ENCODE data around the gene DTX3.
"Not testable (repeated sequence)": the region's sequence is repeated elsewhere in the genome, so short reads cannot be mapped to it uniquely, and the experiment has no call there.

DTX3 gene

DNA sequence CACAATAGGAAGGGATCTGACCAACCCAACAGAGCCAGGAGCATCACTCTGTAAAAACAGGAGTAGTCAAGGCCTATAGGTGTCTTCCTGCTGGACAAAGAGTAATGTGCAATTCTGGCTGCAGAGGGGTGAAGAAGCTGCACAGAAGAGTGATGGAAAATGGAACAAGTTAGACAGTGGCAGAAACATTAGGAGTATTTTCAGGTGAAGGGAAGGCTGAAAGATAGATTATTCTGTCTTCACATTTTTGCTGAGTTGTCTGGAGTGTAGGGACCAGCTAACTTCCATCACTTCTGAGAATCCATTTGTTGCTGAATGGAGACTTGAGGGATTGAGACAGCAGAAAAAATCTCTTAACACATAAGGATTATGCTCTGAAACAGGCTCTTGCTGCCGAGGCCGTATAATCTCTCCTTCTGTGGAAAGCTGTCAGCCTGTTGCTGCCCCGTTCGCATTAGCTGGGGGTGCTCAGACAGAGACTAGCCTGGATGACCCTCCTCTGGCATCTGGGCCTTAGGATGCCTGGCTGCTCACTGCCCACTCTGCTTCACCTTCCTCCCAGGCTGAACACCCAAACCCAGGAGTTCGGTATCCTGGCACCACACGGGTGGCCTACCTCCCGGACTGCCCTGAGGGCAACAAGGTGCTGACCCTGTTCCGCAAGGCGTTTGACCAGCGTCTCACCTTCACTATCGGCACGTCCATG is 3.5 kb downstream of the DTX3 start:
- DNase-seq (ENCODE audit: low spot score), result no peak

GRCh38 chr12:57609101-57609780 is 4.6 kb downstream of the DTX3 start:
- peak; percentile 52 for DNase-seq (ENCODE audit: low spot score)

GRCh38 chr12:57609781-57610553 is 5.3 kb downstream of the DTX3 start:
- no peak for DNase-seq (ENCODE audit: low spot score)

DNA sequence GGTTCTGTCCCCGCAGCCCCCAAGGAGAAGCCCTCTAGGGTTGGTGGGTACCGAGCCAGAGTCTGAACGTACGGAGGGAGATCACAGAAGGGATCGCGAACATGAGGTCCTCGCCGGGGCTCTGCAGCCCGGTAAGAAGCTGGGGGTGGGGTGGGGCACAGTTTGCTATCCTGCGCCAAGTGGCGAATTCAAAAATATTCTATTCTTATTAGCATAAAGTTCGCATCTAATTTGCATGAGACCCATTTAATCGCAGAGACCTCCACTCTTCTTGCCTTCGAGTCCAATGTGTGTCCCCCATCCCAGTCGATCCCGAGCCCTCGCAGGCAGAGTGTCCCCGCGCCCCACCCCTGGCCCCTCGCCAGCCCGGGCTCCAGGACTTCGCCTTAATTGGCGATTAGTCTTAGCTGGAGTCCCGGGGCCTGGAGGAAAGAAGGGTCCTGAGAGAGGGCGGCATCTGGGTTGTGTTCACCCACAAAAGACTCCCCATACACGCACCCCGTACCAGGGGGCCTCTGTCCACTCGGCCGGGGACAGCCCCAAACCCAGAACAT is 6.0 kb downstream of the DTX3 start:
- DNase-seq (ENCODE audit: low spot score), result peak; percentile 46

GRCh38 chr12:57611108-57611826 is 6.6 kb downstream of the DTX3 start, which contains the start of gene ARHGEF25:
Gene ARHGEF25 (plus strand): TSS chr12:57611435. CDS start chr12:57611895, 460 bp downstream.
- DNase-seq (ENCODE audit: low spot score), result peak; percentile 94

GRCh38 chr12:57611827-57612710 is 7.4 kb downstream of the DTX3 start:
- DNase-seq (ENCODE audit: low spot score), result no peak

- DNase-seq (ENCODE audit: low spot score), result no peak
Observed at GRCh38 chr12:57612711-57613426, 8.2 kb downstream of the DTX3 start.

GRCh38 chr12:57613427-57614109 is 8.9 kb downstream of the DTX3 start:
- no peak for DNase-seq (ENCODE audit: low spot score)

- peak; percentile 83 for DNase-seq (ENCODE audit: low spot score)
Observed at GRCh38 chr12:57614178-57614947, 9.7 kb downstream of the DTX3 start.

DNA sequence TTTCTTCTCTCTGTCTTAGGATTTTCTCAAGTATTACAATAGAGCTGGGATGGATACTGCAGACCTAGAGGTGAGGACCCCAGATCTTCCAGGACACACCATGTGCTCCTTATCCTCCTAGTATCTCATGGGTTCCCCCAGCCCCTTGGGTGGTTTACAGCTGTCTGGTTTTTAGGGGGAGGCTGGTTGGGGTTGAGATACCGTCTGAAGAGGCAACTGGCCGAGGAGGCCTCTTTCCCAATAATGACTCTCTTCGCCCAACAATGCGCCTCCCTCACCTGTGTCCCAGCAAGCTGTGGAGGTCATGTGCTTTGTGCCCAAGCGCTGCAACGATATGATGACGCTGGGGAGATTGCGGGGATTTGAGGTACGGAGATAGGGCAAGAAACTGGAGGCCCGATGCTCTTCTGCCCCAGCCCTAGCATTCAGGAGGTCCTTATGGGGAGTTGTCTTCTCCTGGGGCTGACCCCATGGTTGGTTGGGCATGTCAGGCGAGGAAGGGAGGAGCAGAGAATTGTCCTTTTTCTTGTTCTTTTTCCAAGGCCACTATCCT is 10.4 kb downstream of the DTX3 start:
- no peak for DNase-seq (ENCODE audit: low spot score)

GRCh38 chr12:57615637-57616036 is 11.0 kb downstream of the DTX3 start:
- DNase-seq (ENCODE audit: low spot score), result no peak

DNA sequence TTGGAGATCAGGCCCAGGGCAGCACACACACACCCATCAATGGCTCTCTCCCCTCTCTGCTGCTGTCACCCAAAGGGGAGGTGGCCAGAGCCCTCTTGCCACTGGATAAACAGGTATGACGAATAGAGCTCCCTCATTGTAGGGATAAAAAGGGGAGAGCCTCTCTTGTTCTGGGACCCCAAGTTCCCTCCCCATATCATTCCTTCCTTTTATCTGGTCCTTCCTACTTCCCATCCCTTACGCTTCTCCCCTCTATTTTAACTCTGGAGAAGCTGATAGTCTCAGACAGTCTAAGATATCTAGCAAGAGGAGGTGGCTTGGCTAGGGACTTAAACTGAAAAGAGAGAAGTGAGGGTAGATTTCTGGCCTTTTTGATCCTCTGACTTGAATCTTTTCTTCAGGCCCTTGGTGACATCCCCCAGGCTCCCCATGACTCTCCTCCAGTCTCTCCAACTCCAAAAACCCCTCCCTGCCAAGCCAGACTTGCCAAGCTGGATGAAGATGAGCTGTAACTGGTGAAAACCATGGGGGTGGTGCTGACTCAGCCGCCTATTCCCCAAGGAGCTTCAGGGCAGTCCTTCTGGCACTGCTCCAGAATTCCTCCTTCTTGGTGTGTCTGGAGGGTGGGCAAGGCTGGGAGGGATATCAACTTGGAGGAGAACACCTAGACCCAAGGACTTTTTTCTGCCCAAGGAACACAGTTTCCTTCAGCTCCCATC is 11.9 kb downstream of the DTX3 start:
- no peak for DNase-seq (ENCODE audit: low spot score)

- DNase-seq (ENCODE audit: low spot score), result no peak
Observed at GRCh38 chr12:57617942-57618341, 13.3 kb downstream of the DTX3 start.

DNA sequence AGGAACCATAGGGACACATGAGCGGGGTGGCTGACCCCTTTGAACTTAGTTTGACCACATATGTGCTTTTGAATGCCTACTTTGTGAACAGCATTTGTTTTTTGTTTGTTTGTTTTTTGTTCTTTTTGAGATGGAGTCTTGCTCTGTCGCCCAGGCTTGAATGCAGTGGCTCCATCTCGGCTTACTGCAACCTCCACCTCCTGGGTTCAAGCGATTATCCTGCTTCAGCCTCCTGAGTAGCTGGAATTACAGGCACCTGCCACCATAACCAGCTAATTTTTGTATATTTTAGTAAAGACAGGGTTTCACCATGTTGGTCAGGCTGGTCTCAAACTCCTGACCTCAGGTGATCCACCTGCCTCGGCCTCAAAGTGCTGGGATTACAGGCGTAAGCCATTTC is 13.8 kb downstream of the DTX3 start:
- not testable (repeated sequence) for DNase-seq (ENCODE audit: low spot score)

DNA sequence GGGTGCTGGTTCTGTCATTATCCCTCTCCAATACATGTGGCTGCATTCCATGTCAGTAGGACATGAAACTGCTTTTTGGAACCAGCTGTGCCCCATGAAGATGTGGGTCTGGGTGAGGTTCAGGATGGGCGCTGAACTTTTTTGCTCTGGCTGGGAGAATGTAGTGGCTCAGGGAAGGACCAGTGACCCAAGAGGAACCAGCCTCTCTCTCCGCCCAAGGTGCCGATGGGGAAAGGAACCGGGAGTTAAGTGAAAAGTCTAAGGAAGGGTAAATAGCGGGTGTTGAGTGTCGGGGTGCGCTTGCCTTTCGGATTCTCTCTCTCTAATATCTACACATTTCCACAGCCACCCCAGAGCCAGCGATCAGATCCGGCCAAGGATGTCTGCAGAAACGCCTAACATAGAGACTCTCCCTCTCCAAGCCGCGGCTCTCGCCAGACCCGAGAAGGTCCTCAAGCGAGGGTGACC is 14.4 kb downstream of the DTX3 start:
- DNase-seq (ENCODE audit: low spot score), result no peak

DNA sequence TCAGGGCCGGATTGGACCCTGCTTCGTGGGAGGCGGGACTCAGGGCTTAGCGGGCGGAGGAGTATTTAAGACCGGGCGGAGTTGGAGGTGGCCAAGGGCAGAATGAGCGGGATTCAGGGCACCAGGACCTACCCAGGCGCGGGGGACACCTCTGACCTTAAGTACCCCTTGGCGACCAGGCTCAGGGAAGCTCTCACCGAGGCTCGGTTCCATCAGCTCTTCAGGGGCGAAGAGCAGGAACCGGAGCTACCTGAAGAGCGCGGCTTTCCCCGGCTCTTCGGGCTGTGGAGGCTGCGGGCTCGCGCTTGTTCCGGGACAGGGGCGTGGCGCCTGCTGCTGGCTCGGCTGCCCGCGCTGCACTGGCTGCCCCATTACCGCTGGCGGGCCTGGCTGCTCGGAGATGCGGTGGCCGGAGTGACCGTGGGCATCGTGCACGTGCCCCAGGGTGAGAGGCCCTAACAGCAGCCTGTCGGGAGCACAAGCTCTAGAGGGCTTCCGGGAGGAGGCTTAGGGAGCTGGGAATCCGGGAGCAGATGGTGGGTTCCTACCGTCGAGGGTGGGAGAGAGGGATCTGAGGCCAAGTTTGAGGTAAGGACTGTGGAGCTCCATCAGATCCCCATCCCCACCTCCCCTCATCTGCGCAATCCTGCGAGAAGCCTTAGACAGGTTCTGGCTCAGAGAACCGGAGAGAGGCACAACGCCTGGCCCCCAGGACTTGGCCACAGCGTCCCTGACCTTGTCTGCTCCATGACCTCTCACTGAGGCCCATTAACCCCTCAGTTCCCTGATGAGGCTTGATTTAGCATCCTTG is 15.0 kb downstream of the DTX3 start:
- DNase-seq (ENCODE audit: low spot score), result peak; percentile 65
